CD4-positive, alpha-beta T cell treated with Interleukin-4 for 4 hours (primary cell): ENCODE measurements around the gene SCARF2.
A peak's percentile ranks its signal among the peaks of the same experiment; 100 is the strongest.
"Not testable (repeated sequence)": the region's sequence is repeated elsewhere in the genome, so short reads cannot be mapped to it uniquely, and the experiment has no call there.

ENCODE experiments used
- DNase-seq: peaks from one replicate; pipeline ENCODE4 v3.0.0-alpha.2; 2020

Gene SCARF2

DNA sequence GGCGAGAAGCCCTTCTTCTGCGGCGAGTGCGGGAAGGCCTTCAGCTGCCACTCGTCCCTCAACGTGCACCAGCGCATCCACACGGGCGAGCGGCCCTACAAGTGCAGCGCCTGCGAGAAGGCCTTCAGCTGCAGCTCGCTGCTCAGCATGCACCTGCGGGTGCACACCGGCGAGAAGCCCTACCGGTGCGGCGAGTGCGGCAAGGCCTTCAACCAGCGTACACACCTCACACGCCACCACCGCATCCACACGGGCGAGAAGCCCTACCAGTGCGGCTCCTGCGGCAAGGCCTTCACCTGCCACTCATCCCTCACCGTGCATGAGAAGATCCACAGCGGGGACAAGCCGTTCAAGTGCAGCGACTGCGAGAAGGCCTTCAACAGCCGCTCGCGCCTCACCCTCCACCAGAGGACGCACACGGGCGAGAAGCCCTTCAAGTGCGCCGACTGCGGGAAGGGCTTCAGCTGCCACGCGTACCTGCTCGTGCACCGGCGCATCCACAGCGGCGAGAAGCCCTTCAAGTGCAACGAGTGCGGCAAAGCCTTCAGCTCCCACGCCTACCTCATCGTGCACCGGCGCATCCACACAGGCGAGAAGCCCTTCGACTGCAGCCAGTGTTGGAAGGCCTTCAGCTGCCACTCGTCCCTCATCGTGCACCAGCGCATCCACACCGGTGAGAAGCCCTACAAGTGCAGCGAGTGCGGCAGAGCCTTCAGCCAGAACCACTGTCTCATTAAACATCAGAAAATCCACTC lies 31.5 kb downstream of the SCARF2 start:
- DNase-seq: no peak

DNA sequence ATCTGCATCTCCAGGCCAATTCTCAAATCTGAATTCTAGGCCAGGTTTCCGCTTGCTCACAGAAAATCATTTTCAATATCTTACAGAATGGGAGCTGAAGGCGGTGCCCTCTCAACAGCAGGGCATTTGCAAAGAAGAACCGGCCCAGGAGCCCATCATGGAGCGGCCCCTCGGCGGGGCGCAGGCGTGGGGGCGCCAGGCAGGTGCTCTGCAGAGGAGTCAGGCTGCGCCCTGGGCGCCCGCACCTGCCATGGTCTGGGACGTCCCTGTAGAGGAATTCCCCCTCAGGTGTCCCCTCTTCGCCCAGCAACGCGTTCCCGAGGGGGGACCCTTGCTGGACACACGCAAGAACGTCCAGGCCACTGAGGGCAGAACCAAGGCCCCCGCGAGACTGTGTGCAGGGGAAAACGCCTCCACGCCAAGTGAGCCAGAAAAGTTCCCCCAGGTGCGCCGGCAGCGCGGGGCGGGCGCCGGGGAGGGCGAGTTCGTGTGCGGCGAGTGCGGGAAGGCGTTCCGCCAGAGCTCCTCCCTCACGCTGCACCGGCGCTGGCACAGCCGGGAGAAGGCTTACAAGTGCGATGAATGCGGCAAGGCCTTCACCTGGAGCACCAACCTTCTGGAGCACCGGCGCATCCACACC lies 32.2 kb downstream of the SCARF2 start:
- DNase-seq: no peak

DNA sequence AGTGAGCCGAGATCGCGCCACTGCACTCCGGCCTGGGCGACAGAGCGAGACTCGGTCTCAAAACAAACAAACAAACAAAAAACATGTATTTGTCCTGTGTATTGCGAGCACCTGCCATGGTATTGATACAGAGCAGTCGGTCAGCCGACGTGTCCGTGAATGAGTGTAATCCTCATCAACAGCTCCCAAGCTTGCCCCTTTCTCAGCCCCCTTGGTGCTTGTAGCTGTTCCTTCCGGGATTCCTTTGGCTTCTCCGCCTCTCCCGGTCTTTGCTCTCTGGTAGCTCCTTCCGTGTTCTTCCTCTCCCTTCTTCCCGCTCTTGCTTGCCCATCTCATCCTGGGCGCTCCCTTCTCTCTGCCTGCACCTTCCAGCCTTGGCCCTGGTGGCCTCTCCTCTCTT lies 32.7 kb downstream of the SCARF2 start:
- no peak for DNase-seq

DNA sequence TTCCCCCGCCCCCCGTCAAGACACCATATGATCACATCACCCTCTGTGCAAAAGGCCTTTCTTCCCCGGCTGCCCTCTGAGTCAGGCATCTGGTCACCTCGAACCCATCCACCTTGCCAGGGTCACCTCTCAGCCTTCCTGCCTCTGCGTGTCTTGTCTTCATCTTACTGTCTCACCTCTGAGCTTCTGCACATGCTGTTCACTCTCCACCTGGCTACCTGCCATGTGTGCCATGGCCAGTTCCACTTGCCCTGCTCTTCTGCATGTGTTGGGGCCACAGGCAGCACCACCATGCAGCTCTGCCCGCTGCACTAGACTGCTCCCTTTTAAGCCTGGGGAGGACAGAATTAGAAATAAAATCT lies 33.9 kb downstream of the SCARF2 start:
- no peak for DNase-seq

DNA sequence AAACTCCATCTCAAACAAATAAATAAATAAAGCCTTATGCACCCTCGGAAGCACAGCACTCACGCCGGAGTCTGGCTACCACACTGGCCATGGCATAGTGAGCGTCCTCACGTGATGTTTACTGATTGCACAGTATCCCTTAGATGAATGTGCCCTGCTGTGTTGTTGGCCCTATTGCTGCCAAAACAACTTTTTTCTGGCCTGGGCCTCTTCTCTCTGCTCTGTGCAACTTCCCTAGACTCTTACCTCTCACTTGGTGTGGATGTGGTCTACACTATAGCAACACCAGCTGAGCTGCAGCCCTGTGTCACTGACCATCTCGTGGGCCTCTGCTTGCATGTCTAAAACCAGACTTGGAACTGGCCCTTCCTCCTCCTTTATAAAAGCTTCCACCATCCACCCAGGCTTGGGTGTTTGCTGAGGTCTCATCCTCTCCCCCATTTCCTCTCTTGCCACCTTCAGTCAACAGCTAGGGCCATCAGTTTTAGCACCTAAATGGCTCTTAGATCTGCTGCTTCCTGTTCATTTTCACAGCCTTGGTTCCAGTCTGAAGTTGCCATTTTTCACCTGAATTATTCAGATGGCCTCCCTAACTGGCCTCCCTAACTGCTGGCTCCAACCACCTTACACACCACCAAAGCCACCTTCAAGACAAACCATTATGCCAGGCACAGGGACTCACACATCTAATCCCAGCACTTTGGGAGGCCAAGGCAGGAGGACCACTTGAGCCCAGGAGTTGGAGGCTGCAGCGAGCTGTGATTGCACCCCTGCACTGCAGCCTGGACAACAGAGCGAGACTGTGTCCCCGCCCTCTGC lies 34.5 kb downstream of the SCARF2 start:
- DNase-seq: no peak

DNA sequence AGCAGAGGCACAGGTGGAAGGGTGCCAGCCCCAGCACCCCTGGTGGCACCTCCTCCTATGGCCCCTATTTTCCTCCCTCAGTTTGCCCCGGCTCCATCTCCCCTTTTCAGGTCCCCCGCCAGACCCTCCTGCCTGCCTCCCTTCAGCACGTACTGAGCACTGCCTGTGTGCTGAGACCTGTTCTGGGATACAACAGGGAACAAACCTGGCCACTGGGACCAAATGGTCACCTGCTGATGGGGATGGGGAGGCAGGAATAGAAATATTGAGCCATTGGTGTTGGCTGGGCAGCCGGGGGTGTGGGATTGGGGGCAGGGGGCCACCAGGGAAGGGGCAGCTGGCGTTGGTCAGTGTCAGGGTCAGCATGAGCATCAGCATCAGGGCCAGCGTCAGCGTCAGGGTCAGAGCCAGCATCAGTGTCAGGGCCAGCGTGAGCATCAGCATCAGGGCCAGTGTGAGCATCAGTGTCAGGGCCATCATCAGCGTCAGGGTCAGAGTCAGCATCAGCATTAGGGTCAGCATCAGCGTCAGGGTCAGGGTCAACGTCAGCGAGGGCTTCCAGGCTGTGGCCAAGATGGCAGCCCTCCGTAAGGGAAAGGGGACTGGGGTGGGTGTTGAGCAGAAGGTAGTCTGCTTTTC lies 36.1 kb downstream of the SCARF2 start:
- no peak for DNase-seq

DNA sequence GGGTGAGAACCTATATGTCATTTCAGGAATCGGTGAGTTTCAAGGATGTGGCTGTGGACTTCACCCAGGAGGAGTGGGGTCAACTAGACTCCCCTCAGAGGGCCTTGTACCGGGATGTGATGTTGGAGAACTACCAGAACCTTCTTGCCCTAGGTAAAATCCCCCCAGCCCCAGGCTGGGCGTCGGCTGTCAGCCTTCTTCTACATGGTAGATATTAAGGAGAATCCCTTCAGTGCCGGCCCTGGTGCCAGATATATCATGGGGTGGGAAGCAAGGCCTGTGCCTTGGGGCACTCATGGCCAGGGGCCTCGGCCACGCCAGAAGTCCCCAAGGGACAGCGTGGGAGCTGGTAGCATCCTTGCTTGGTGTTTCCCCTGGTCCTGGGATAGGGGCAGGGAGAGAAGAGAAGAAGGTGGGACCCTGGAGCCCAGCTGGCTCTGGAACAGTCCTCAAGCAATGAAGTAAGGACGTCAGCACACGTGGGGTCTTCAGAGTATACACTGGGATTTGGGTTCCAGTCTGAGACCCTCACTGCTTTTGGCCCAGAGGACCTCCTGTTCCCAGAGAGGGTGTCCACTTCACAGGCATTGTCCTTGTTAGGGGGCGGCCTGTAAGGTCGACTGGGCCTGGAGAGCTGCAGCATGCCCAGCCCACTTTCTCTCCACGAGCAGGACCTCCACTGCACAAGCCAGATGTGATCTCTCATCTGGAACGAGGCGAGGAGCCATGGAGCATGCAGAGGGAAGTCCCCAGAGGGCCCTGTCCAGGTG lies 36.8 kb downstream of the SCARF2 start:
- DNase-seq: no peak

DNA sequence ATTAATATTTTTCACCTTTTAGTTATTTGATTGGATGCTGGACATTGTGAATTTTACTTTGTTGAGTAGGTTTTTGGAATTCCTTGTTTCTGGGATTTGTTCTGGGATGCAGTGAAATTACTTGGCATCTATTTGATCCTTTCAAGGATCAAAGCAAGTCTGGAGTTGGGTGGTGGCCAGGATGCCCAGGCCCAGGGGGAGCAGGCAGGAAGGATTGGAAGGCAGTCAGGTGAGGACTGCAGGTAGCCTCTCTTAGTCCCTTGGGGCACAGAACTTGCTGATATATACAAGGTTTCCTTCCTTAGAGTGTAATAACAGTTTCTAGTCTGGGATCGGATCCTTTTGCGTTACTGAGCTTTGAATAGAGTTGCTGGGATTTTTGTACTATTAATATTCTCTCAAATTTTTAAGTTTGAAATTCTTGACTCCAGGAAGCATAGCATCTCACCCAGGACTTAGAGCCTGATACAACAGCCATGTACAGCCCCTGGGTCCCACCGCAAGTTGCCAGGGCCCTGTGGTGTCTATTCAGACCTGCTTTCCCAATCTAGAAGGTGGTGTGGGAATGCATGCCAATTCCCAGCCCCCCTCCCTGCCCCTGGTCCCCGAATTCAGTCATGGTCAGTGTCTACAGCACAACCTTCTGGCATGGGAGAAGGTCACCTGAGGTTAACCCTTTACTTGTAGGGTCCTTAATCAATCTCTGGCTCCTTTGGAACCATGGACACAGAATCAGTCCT lies 37.6 kb downstream of the SCARF2 start:
- no peak for DNase-seq

DNA sequence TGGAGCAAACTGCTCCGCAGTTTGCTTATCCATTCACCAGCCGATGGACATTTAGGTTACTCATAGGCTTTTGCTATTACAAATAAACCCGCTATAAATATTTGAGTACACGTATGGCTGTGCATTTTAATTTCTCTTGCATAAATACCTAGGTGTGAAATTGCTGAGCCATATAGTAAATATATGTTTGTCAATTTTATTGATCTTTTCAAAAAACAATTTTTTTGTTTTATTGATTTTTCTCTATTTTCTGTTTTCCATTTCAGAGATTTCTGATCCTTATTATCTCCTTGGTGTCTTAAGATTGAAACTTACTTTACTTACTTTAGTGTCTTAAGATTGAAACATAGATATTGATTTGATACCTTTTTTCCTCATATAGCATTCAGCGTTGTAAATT lies 39.2 kb downstream of the SCARF2 start:
- no peak for DNase-seq

DNA sequence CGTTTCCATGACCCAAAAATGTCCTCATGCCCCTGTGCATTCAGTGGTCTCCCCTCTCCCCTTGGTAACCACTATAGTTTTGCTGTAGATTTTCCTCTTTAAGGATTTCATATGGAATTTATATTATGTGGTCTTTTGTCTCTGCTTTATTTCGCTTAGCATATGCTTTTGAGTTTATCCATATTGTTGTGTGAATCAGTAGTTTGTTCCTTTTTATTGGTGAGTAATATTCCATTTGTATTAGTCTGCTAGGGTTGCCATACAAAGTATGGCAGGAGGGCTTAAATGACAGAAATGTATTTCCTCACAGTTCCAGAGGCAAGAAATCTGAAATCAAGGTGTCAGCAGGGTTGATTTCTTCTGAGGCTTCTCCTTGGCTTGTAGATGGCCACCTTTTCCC lies 40.1 kb downstream of the SCARF2 start:
- DNase-seq: no peak

DNA sequence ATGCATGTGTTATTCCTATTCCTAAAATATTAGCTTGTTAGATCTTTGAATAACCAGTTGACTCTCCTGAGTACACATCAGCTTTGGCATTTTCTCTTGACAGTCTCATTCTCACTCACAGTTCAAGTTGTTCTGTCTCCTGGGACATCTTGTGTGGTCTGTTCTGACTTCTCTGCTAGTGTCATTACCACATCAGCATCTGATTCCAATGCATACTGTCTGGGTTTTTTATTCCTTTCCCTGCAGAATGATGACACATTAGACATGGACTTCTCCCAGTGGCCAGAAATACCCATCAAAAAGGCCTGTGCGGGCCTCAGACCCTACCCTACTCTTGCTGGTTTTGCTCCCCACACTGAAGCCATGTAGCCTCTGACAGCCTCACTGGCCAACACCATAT lies 41.0 kb downstream of the SCARF2 start:
- no peak for DNase-seq

DNA sequence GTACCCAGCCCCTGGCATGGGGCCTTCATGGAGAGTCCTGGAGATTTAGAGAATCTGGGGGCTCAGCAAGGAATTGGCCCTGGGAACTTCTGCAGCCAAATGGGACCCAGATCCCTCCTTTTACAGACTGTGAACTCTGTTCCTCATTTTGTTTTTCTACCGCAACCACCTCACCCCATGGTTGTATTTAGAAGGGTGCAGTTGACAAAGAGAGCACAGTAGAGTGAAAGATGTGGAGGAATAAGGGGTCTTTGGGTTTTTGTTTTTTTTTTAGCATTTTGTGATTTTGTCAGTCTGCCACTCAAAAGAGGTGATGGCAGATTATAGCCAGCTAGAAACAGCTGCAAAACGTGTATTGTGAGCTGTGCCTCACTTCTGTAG lies 41.7 kb downstream of the SCARF2 start:
- DNase-seq: no peak

DNA sequence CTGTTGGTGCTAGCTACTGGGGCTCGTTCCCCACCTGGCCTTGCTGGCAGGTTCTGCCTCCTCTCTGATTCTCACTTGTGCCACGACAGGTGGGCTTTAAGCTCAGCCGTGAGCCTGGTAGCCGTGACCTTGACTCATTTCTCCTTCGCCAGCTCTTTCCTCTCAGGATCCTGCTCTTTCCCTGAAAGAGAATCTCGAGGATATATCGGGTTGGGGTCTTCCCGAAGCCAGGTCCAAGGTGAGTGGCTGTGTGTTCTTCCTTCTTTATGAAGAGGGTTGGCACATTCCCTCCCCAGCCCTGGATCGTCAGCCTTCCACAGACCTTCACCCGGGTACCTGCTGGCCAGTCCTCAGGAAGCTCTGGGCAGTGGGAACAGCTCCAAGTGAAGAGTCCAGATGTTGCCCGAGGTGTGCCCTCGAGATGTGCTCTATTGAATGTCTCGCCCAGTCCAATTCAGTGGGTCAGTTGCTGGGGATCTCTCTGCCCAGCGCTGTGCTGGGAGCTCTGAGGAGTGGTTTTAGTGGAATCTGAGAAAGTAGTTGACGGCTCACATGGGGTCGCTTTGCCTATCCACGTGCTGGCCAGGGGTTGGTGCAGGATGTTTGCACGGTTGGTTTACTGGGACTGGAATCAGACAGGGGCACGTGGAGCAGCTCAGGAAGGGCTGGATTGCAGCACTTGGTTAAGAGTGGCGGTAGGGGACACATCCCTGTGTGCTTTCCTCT lies 42.3 kb downstream of the SCARF2 start:
- DNase-seq: no peak

DNA sequence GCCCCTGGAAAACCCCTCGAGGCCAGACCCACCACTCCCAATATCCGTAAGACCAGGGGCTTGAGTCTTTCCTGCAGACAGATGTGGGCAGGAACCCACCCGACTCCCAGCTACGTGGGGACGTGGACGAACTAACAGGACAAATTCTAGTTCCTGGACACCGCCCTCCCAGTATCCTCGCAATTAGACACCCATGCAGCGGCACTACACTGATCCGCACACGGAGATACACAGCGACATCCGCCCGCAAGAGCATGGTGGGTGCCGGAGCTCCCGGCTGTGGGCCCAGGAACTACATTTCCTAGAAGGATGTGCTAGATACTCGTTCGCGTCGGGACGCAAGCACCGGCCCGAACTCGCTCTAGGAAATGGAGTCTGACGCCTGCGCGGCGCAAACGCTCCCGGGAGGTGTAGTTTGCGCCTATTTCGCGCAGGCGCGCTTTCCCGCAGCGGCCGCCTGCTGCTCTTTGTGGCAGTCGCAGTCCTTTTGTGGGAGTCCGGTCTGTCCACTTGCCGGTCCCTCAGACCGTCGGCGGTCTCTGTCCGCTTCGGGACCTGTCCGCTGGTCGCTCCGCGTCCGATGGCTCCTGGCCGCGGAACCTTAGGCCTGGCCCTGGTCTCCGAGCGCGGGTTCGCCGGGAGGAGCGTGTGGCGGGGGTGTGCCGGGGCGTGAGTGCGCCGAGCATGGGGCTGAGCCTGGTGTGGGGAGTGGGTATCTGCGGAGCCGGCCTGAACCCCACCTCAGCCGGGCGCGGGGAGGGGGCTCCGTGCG lies 43.7 kb downstream of the SCARF2 start, which contains the start of gene ZNF74:
ZNF74 (plus strand) TSS at position 447 of the 772 bp plus-strand sequence. CDS start 478 bp downstream, outside the sequence.
- peak; percentile 88 for DNase-seq

DNA sequence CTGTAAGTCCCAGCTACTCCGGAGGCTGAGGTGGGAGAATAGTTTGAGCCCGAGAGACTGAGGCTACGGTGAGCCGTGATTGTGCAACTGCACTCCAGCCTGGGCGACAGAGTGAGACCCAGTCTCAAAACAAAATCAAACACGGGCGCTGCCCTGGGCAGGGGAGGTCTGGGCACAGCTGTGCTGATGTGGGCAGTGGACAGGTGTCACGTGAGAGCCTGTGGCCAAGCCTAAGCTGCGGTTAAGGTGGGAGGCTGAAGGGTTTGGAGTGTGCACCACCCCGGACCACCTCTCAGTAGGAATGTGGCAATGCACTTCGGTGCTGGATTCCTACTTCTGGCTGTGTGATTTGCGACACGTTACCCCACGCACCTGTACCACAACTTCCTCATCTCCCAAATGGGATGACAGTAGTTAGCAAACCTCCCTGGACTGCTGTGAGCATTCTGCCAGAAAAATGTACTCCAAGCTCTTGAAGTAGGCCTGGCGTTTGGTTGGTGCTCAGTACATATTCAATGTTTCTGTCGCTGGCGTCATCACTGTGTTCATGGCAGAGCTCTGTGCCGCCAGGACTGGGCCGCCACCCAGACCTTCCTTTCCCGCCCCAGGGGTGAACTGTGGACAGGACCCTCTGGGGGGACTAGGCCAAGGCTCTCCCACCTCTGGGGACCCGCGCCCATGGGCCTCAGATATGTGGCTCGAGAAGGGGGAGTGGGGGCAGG lies 44.5 kb downstream of the SCARF2 start:
- DNase-seq: no peak

DNA sequence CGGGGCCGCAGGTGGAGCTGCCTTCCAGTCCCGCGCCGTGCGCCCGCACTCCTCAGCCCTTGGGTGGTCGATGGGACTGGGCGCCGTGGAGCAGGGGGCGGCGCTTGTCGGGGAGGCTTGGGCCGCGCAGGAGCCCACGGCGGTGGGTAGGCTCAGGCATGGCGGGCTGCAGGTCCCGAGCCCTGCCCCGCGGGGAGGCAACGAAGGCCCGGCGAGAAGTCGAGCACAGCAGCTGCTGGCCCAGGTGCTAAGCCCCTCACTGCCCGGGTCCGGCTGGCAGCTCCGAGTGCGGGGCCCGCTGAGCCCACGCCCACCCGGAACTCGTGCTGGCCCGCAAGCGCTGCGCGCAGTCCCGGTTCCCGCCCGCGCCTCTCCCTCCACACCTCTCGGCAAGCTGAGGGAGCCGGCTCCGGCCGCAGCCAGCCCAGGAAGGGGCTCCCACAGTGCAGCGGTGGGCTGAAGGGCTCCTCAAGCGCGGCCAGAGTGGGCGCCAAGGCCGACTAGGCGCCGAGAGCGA lies 45.2 kb downstream of the SCARF2 start:
- DNase-seq: not testable (repeated sequence)

DNA sequence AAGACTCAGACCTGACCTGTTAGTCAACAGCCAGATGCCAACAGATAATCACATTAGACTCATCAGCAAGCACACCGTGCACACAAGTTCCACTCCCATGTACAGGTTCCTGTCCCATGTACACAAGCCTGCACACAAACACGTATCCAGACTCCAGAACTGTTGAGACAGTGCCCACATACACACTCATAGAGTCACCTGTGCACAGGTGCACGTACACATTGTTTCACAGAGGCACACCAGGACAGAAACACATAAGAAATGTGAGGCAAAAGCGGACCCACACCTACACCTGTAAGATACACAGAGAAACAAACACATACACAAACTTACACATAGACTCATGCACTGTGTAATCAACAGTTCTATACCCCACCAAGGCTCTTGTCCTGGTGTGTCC lies 46.4 kb downstream of the SCARF2 start:
- DNase-seq: no peak

DNA sequence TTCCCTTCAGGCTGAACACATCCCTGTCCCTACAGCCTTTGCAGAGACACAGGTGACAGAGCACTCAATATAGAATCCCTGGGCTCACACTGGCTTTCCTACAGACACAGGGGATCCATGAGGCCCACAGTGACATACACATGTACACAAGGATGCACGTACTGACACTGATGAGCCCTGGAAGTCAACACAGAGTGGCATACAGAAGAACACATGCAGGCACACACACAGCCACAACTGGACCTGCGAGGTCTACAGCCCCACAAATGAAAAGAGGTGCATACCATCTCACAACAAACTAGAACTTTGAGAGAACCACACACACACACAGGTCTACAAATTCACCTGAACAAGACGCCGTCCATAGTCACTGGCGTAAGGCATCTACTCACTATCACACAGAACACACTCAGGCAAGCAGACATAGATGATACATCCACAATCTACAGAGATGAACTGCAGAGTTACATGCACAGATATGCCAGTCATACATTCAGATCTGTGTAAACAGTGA lies 47.2 kb downstream of the SCARF2 start:
- no peak for DNase-seq

DNA sequence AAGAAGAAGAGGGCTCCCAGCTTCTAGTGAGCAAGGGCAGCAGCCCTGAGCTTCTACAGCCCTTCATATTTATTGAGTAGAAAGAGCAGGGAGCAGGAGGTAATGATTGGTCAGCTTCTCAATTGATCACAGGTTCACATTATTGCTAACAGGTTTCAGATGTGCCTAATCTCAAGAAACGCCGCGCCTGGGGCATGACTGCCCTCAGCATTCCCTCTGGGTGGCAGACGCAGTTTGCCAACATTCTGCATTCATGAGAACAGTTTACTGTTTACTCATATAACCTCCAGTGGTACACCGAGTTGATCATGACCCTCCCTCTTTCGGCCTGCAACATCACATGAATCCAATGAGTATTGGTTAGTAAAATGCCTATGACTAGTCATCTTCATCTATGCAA lies 48.3 kb downstream of the SCARF2 start:
- no peak for DNase-seq
